ENCODE results near the gene SF3B6.

Gene SF3B6

GRCh38 chr2:24038786-24039499 lies 37.2 kb downstream of the SF3B6 start:
- Histone ChIP-seq H3K9me3 (ENCODE audit: severe bottlenecking) (peaks cover 4% of the 10 kb centered on the region), H3K27me3 (ENCODE audit: insufficient read depth, low read depth, severe bottlenecking) (no peaks in the 10 kb centered on the region), H3K36me3 (peaks cover 61% of the 10 kb centered on the region), H3K27ac (no peak overlapping the region), H3K4me3 (ENCODE audit: low read depth, low read length) (no peak overlapping the region)
- no peak for TF ChIP-seq CTCF (IDR thresholded peaks at IDR 0.05; ENCODE audit: low read depth, low read length)
- no peak for DNase-seq

GRCh38 chr2:24026233-24026632 lies 49.9 kb downstream of the SF3B6 start:
- no peak for DNase-seq
- Histone ChIP-seq H3K36me3 (peaks cover 85% of the 10 kb centered on the region), H3K27me3 (ENCODE audit: insufficient read depth, low read depth, severe bottlenecking) (no peaks in the 10 kb centered on the region), H3K27ac (peak overlapping the region; percentile 74), H3K9me3 (ENCODE audit: severe bottlenecking) (no peaks in the 10 kb centered on the region), H3K4me3 (ENCODE audit: low read depth, low read length) (no peak overlapping the region)
- TF ChIP-seq CTCF (IDR thresholded peaks at IDR 0.05; ENCODE audit: low read depth, low read length): no peak

DNA sequence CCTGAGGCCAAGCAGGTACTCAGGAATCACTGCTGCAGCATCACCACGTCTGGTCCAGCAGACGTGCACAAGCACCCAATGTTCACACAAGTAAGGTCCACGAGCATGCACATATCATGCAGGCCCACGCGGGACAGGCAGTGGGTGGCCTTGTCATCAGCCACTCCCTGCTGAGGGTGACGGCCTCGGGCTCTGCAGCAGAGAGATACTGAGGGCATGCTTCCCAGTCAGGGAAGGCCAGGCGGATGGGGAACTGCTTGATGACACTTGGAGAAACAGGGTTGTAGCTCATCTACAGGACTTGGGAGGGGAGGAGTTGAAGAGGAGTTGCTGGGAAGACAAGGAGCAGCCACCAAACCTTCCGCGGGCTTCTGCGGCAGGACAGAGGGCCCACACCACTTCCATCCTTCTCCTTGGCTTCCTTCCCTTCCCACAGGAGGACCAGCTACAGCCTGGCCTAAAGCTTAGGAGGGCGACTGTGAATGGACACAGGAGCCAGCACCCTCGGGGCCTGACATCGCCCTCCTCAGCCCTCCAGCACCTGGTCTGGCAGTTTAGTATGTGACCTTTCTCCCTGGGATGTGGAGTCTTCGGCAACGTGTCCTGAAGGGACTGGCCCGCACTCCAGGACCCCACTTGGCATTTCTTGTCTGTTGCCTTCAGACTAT lies 51.0 kb downstream of the SF3B6 start:
- Histone ChIP-seq H3K27ac (peak overlapping the region; percentile 36; the same call in 1 of the 2 replicates), H3K27me3 (ENCODE audit: insufficient read depth, low read depth, severe bottlenecking) (no peaks in the 10 kb centered on the region), H3K36me3 (peaks cover 74% of the 10 kb centered on the region), H3K9me3 (ENCODE audit: severe bottlenecking) (no peaks in the 10 kb centered on the region), H3K4me3 (ENCODE audit: low read depth, low read length) (no peak overlapping the region)
- no peak for DNase-seq
- no peak for TF ChIP-seq CTCF (IDR thresholded peaks at IDR 0.05; ENCODE audit: low read depth, low read length)

- peaks cover 63% of the 10 kb centered on the region for H3K36me3 ChIP-seq
- H3K27me3 ChIP-seq (ENCODE audit: insufficient read depth, low read depth, severe bottlenecking): no peaks in the 10 kb centered on the region
- H3K4me3 ChIP-seq (ENCODE audit: low read depth, low read length): no peak overlapping the region
- no peaks in the 10 kb centered on the region for H3K9me3 ChIP-seq (ENCODE audit: severe bottlenecking)
- H3K27ac ChIP-seq: no peak overlapping the region
- DNase-seq: no peak
- peak; percentile 32 for TF ChIP-seq CTCF (IDR thresholded peaks at IDR 0.05; ENCODE audit: low read depth, low read length)
Observed at GRCh38 chr2:24024018-24024417, 52.1 kb downstream of the SF3B6 start.

- H3K4me3 ChIP-seq (ENCODE audit: low read depth, low read length): no peak overlapping the region
- H3K27me3 ChIP-seq (ENCODE audit: insufficient read depth, low read depth, severe bottlenecking): no peaks in the 10 kb centered on the region
- no peaks in the 10 kb centered on the region for H3K9me3 ChIP-seq (ENCODE audit: severe bottlenecking)
- no peak for DNase-seq
- H3K36me3 ChIP-seq: peaks cover 53% of the 10 kb centered on the region
- TF ChIP-seq CTCF (IDR thresholded peaks at IDR 0.05; ENCODE audit: low read depth, low read length): no peak
- no peak overlapping the region for H3K27ac ChIP-seq
Observed at GRCh38 chr2:24022975-24023575, 53.1 kb downstream of the SF3B6 start.

Data from WERI-Rb-1 (cell line).